ENCODE measurements around the gene CDIPT.
A peak's percentile ranks its signal among the peaks of the same experiment; 100 is the strongest.

Gene CDIPT

DNA sequence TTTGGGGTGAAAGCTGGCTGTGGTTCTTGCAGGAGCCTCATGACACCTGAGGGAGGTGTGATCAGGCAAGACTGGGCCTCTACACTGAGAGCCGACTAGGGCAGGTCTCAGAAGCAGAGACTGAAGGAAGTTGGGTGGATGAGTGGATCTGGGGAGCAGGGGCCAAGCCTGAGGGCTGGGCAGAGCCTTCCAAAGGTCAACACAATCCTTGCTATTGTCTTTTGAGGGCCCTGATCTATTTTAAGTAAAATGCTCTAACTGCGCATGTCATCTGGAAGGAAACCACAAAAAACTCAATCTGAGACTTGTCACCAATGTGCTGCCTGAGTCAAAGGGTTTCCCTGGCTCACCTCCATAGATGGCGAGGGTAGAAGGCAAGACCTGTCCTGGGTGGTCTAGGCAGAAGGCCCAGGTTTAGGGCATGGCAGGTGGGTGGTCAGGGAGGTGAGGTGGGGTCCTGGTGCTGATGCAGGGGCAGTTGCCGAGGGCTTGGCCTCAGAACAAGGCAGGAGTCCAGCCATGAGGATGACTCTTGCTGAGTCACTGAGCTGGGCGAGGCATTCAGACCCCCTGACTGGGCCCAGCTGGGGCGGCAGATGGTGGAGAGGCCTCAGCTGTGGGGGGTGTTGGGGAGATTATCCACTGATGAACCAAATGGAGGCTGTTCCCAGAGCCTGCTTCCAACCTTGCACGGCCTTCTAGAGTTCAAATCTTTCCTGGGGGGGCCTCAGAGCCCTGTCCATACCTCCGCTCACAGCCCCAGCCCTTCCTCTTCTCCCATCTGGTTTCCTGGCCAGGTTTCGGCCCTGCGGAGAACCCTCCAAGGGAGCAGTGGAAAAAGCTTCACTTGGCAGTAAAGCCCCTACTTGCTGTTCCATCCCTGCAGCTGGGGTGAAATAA is 37.6 kb downstream of the CDIPT start:
- DNase-seq (ENCODE audit: low read depth): no peak

DNA sequence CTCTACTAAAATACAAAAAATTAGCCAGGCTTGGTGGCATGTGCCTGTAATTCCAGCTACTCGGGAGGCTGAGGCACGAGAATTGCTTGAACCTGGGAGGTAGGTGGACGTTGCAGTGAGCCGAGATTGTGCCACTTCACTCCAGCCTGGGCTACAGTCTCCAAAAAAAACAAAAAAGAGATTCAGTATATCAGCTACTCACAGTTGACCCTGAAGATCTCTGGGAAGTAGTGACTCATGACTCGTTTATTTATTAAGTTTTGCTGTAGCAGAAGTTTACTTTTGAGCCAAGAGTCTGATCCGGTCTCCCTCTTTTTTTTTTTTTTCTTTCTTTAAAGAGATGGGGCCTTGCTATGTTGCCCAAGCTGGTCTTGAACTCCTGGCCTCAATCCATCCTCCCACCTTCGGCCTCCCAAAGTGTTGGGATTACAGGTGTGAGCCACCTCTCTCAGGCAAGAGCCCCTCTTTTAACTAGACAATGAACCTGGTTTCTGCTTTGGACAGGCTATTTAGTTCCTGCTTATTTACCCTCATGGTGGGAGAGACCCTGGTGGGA is 38.4 kb downstream of the CDIPT start:
- no peak for DNase-seq (ENCODE audit: low read depth)

DNA sequence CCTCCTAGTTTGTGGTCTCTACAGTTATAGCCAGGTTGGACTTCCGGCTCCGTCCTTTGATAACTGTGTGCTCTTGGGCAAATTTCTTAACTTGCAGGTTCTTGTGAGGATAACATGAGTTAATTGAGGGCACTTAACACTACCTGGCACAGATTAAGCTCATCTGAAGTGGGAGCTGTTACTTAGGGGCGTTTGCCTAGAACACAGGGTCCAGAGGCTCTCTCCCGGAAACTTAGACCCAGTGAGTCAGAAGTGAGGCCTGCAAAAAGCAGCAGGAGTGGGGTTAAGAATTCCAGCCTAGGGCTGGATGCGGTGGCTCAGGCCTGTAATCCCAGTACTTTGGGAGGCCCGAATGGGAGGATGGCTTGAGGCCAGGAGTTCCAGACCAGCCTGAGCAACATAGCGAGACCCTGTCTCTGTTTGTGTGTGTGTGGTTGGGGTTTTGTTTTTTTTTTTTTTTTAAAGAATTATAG is 41.3 kb downstream of the CDIPT start:
- DNase-seq (ENCODE audit: low read depth): no peak

DNA sequence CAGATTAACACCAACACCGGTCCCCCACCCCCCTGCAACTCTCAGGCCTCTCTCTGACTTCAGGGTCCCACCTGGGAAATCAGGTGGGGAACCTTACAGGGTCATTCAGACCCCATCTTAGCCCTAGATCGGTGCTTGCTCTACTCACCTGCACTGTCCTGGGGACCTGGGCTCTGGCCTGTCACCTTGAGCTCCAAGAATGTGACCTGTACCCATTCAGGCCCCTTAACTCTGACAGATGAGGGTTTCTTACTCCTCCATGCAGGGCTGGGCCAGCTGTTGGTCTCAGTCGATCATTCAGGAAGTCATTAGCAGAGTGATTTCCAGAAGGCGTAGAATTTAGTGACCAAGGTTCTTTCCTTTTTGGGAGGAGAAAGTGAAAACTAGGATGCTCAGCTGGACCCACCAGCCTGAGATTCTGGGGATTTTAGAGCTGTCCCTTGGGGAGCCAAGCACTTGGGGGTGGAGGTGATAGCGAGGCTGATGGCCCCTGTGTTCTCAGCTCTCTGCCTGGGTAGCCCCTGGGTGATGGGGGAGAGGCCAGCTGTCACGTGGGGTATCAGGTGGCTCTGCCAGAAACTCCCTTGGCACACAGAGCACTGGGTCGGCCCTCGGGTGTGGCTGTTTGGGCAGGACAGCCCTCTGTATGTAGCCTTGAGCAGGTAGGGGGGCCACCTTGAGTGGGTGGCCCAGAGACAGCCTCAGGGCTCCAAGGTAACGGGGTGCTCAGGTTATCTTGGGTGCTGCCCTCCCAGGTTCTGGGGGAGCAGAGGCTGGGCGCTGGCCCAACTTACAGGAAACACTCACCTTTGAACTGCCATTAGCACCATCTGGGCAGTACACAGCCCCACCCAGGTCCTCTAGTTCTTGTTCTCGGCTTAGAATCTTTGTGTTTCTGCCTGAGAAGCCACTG is 42.0 kb downstream of the CDIPT start:
- DNase-seq (ENCODE audit: low read depth): no peak

DNA sequence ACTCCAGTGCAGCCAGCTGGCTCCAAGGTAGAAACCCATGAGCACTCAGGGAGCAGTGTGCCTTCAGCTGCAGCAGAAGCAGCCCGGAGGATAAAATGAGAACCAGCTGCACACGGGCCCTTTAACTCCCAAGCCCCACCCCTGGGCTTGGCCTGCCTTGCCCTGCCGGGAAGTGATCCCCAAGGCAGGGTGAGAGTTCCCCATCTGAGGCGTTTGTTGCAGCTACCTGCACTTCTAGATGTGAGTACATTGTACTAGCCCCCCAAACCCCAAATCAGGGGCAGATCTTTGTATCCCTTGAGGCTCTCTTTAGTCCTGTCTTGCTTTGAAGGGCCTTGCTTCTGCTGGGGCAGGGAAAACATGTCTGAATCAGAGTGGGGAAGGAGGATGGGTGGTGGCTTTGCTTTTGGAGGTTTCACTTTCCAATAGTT is 42.7 kb downstream of the CDIPT start, which contains the start of gene MVP:
Gene MVP (plus strand): TSS at position 192 of the 431 bp plus-strand sequence. CDS start 10,088 bp downstream, outside the sequence.
- no peak for DNase-seq (ENCODE audit: low read depth)

DNA sequence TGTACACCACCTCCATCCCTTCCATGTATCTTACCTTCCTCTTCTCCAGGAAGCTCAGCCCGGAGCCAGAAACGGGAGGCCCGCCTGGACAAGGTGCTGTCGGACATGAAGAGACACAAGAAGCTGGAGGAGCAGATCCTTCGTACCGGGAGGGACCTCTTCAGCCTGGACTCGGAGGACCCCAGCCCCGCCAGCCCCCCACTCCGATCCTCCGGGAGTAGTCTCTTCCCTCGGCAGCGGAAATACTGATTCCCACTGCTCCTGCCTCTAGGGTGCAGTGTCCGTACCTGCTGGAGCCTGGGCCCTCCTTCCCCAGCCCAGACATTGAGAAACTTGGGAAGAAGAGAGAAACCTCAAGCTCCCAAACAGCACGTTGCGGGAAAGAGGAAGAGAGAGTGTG is 43.5 kb downstream of the CDIPT start:
- no peak for DNase-seq (ENCODE audit: low read depth)

DNA sequence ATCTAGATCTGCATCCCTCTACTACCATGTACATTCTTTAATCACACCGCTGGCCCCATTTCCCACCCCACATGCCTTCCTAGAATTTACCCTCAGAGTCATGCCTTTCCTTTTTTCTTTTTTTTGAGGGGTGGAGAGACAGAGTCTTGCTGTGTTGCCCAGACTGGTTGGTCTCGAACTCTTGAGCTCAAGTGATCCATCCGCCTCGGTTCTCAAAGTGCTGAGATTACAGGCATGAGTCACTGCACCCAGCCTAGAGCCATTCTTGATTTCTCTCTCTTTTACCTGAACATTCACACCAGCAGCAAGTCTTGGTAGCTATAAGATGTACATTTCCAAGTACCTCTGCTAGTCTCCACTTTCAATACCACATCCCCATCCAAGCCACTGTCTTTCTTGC is 44.9 kb downstream of the CDIPT start:
- DNase-seq (ENCODE audit: low read depth): no peak

DNA sequence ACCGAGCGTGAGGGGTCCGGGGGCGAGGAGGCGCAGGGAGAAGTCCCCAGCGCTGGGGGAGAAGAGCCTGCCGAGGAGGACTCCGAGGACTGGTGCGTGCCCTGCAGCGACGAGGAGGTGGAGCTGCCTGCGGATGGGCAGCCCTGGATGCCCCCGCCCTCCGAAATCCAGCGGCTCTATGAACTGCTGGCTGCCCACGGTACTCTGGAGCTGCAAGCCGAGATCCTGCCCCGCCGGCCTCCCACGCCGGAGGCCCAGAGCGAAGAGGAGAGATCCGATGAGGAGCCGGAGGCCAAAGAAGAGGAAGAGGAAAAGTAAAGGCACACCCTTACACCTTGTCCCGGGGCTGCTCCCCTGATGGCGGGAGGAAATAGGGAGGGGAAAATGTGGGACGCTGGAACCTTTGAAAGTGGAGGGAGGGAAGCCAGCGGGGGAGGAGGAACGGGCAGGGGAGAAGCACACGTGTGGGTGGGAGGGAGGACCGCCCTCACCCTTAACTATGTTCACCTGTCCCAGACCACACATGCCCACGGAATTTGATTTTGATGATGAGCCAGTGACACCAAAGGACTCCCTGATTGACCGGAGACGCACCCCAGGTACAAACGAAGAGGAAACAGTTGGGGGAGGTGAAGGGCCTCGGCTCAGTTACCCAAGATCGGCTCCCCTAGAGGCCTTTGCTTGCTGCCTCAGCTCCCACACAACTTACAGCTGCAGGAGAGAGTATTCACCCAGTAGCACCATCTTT is 46.2 kb downstream of the CDIPT start:
- DNase-seq (ENCODE audit: low read depth): no peak

DNA sequence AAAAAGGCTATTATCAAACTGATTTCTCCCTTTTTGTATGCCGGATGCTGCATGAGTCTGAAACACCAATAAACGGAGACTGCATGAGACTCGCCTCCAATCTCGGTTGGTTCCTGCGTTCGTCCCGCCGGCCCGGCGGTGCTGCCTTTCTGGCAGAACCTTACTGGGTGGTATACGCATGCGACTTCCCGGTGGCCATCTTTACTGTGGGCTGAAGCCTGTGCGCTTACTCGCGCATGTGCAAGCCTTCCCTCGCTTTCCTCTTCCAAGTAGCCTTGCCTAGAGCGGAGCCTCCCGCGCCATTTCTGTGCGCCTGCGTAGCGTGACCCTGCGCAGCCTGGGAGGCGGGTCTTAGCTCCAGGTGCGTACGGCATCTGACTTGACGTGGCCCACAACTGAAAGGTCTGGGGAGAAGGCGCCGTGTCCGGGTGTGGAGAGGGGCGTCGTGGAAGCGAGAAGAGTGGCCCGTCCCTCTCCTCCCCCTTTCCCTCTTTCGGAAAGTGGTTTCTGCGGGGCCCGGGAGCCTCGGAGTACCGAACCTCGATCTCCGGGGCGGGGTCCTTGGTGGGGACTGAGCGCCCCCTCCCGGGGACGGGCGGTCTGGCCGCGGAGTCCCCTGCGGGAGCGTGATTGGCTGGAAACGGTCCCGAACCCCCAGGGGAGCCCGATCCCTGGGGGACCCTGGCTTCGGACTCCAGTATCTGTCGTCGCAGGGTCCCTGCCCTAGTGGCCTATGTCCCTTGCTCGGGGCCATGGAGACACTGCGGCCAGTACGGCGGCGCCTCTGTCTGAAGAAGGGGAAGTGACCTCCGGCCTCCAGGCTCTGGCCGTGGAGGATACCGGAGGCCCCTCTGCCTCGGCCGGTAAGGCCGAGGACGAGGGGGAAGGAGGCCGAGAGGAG is 47.0 kb downstream of the CDIPT start, which contains the start of gene PAGR1:
Gene PAGR1 (plus strand): TSS at position 360 of the 901 bp plus-strand sequence. CDS start 374 bp downstream, at position 734.
- peak; percentile 97 for DNase-seq (ENCODE audit: low read depth)

DNA sequence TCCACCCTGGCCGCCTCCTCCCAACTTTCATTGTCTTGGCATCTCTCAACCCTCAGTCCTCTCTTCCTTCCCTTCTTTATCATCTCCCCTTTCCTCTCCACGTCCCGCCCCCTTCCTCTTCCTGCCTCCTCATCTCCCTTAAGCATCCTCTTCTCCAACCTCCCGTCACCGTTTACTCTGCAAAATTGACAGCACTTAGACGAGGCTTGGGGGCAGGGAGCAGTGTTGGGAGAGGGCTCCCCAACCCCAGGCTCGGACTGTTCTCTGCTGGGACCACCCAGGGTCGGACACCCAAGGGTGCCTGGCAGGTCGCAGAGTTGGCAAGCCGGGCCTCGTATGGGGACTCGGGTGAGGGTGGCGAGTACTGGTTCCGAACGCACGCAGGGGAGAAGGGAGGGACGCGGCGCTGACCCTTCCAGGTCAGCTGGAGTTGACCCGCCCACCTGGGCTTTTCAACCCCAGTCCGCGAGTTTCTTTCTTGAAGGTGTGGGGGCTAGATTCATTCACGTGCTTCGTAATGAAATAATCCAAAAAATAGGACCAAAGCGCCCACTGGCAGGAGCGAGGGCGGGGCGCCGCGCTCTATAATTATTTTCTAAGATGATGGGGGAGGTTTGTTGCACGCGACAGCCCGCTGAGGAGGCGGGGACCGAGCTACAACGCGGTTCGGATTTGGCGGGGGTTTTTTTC is 47.8 kb downstream of the CDIPT start:
- DNase-seq (ENCODE audit: low read depth): no peak

DNA sequence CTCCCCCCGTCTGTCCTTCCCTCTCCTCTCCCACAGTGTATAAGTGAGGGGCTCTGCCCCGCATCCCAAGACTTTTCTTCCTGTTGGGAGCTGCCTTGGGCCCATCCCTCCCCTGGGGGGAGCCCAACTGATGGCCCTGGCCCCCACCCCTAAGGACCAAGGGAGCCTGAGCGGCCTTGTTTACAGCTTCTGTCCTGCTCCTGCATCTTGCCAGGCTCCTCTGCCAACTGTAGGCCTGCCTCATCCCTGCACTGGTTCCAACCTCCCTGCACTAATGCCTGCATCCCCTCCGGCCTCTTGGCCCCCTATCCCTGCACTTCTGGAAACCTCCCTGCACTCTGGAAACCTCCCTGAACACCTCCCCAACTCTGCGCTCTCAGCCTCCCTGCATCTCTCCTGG is 48.4 kb downstream of the CDIPT start:
- no peak for DNase-seq (ENCODE audit: low read depth)

DNA sequence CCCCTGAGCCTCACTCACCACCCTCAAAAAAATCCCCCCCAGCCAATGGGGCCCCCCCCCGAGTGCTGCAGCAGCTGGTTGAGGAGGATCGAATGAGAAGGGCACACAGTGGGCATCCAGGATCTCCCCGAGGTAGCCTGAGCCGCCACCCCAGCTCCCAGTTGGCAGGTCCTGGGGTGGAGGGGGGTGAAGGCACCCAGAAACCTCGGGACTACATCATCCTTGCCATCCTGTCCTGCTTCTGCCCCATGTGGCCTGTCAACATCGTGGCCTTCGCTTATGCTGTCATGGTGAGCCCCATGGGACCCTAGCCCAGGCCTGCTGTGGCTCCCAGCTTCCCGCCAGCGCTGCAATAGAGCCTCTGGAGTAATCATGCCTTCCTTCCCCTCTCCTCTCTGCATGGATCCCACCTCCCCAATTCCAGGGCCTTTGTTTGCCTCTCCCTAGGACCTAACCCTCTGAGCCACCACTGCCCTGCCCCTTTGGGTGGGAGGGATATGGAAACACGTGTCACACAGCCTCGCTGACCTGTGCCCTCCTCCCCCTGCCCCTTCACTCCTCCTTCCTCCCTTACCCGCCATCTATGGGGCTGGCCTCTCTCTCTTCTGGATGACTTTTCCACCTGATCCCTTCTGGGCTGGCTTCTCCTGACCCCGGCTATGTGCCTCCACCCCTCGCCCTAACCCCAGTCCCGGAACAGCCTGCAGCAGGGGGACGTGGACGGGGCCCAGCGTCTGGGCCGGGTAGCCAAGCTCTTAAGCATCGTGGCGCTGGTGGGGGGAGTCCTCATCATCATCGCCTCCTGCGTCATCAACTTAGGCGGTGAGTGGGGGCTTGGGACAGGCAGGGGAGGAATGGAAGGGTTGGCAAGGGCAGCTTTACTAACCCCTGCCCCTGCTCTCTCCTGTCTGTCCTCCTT is 49.1 kb downstream of the CDIPT start:
- DNase-seq (ENCODE audit: low read depth): no peak

DNA sequence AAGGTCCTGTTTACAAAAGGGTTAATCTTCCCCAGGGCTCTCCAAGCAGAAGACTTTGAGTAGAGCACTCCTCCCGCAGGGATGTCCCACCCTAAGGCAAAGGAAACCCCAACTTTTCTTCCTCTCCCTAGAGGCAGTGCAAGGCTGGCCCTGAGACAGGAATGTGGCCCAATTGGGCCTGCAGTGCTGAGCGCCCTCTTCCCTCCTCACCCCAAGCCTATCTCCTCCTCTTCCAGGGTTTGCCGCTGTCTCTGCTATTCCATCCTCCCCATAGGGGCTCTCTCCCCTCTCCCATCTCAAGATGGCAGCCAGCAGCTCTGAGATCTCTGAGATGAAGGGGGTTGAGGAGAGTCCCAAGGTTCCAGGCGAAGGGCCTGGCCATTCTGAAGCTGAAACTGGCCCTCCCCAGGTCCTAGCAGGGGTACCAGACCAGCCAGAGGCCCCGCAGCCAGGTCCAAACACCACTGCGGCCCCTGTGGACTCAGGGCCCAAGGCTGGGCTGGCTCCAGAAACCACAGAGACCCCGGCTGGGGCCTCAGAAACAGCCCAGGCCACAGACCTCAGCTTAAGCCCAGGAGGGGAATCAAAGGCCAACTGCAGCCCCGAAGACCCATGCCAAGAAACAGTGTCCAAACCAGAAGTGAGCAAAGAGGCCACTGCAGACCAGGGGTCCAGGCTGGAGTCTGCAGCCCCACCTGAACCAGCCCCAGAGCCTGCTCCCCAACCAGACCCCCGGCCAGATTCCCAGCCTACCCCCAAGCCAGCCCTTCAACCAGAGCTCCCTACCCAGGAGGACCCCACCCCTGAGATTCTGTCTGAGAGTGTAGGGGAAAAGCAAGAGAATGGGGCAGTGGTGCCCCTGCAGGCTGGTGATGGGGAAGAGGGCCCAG is 50.0 kb downstream of the CDIPT start:
- DNase-seq (ENCODE audit: low read depth): no peak

DNA sequence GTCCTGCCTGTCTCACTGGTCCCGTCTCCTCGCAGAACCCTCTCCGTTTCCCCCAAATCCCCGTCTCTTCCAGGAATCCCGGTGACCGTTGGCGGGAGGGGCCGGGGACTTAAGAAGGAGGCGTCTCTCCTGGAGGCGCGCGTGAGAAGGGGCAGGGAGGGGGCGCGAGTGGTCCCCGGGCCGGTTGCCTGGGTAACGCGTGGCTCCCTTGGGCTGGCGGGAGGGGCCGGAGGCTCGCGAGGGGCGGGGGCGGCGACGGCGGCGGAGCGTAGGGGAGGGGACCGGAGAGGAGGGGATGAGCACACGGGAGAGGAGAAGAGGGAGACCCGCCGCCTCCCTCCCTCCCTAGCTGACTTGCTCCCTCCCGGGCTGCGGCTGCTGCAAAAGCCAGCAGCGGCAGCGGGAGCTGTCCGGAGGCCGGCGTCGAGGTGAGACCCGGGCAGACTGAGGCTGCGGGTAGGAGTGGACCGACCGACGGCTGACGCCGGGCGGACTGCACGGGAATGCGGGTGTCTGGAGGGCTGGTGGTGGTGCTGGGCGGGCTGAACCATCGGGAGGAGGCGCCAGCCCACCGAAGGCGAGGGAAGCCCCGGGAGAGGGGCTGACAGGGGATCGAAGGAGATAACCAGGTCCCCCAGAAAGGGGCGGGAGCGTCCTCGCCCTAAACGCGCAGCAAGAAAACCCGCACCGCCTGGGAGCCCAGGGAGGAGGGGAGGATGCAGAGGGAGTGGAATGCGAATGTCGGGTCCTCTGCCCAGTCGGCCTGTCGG is 50.9 kb downstream of the CDIPT start, which contains the start of gene PRRT2:
Gene PRRT2 (plus strand): TSS at position 298 of the 770 bp plus-strand sequence. CDS start 862 bp downstream, outside the sequence.
- no peak for DNase-seq (ENCODE audit: low read depth)

DNA sequence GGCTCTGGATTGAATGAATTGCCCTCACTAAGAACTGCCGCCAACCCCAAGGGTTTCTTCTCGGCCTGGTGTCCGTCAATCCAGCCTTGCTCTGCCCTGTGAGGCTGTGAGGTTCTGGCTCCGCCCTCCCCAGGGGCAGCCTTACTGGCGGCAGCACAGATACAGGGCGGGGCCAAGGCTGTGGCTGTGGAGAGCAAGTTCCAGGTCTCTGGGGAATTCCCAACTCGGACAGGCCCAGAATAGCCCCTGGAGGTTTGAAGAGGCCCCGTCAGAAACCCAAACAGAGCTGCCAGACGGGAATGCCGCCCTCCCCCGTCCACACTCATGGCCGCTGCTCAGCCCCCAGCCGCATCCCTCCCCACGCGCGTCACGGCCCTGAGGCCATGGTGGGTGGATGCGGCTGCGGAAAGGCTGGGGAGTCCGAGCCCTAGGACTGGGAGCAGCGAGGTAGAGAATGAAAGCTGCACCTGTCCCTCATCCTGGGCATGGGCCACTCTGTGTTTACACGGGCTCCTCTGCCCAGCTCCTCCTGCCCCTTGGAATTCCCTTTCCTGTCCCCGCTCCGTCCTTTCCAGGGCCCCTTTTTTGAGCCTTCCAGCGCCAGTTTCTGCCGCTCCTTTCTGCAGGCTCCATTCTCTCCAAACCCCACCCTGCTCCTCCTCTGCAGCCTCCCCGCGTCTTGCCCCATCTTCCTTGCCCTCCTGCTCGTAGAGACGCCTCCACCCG is 51.7 kb downstream of the CDIPT start:
- DNase-seq (ENCODE audit: low read depth): peak; percentile 82

DNA sequence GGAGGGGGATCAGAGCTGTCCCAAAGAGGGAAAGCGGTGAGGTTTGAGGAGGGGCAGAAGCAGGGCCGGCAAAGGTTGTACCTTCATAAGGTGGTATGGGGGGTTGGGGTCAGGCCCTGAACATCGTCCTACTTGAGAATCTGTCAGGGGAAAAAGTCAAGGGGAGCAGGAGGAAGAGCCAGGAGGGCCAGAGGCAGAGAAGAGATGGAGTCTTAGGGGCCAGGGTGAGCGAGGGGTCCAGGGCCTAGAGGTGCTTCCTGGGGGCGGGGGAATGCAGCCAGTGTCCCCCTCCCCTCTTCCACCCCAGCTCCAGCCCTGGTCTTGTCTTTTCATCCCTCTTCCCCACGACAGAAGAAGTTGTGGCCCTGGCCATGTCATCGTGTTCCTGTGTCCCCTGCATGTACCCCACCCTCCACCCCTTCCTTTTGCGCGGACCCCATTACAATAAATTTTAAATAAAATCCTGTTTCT is 52.3 kb downstream of the CDIPT start:
- no peak for DNase-seq (ENCODE audit: low read depth)

Measured in CMK (cell line).